Loucy (cell line): ENCODE data around the gene LY6G5C.
A peak's percentile ranks its signal among the peaks of the same experiment; 100 is the strongest.

Experiments used
- H2AFZ ChIP-seq: fragments of 200-600 bp; sonication (generic); 2 replicates; pipeline ENCODE4 v1.6.0; 2016; ENCODE audit warnings: antibody characterized with exemption, mild to moderate bottlenecking, low read length, moderate library complexity
- H3F3A ChIP-seq: fragments of 200-600 bp; 2 replicates; pipeline ENCODE4 v1.6.0; 2016; ENCODE audit warnings: antibody characterized with exemption, low read depth, mild to moderate bottlenecking
- H3K27me3 ChIP-seq: fragments of 200-600 bp; sonication (generic); 2 replicates; pipeline ENCODE4 v1.6.1; 2014; ENCODE audit warnings: low read length, mild to moderate bottlenecking; ENCODE audit not compliant: insufficient read depth, poor library complexity, severe bottlenecking
- H3K36me3 ChIP-seq: fragments of 200-600 bp; sonication (generic); 2 replicates; pipeline ENCODE4 v1.6.1; 2016; ENCODE audit warnings: low read length; ENCODE audit not compliant: insufficient read depth
- H3K4me1 ChIP-seq: fragments of 200-600 bp; sonication (generic); 2 replicates; pipeline ENCODE4 v1.5.1; 2014; ENCODE audit warnings: low read length, mild to moderate bottlenecking; ENCODE audit not compliant: insufficient read depth, poor library complexity, severe bottlenecking
- H3K4me2 ChIP-seq: fragments of 200-600 bp; sonication (generic); 2 replicates; pipeline ENCODE4 v1.6.0; 2014; ENCODE audit warnings: antibody characterized with exemption, low read length, low read depth, mild to moderate bottlenecking; ENCODE audit not compliant: poor library complexity, severe bottlenecking
- H3K4me3 ChIP-seq: fragments of 200-600 bp; sonication (generic); 2 replicates; pipeline ENCODE4 v1.5.1; 2014; ENCODE audit warnings: low read length, mild to moderate bottlenecking, mixed read lengths; ENCODE audit not compliant: poor library complexity, severe bottlenecking
- H3K79me2 ChIP-seq: fragments of 200-600 bp; sonication (generic); 2 replicates; pipeline ENCODE4 v1.6.1; 2014; ENCODE audit warnings: low read length; ENCODE audit not compliant: insufficient read depth
- H3K9ac ChIP-seq: fragments of 200-600 bp; sonication (generic); 2 replicates; pipeline ENCODE4 v1.6.0; 2014; ENCODE audit warnings: mild to moderate bottlenecking, low read depth, low read length, moderate library complexity; ENCODE audit not compliant: poor library complexity, severe bottlenecking
- H3K9me2 ChIP-seq: fragments of 200-600 bp; sonication (generic); replicated peaks from 2 replicates; pipeline ENCODE4 v1.6.1; 2016; ENCODE audit warnings: low read depth, low read length, mixed read lengths
- H3K9me3 ChIP-seq: fragments of 200-600 bp; sonication (generic); 2 replicates; pipeline ENCODE4 v1.6.1; 2014; ENCODE audit warnings: mild to moderate bottlenecking, antibody characterized with exemption, low read length, low read depth; ENCODE audit not compliant: insufficient read depth
- H4K20me1 ChIP-seq: fragments of 200-600 bp; sonication (generic); 2 replicates; pipeline ENCODE4 v1.6.0; 2014; ENCODE audit warnings: antibody characterized with exemption, low read length, mild to moderate bottlenecking; ENCODE audit not compliant: insufficient read depth, poor library complexity, severe bottlenecking
- CTCF ChIP-seq: fragments of 200-600 bp; sonication (generic); conservative IDR thresholded peaks from 2 replicates; pipeline ENCODE4 v1.5.1; 2014; ENCODE audit warnings: mild to moderate bottlenecking, antibody characterized with exemption, low read length
- EZH2phosphoT487 ChIP-seq: fragments of 200-600 bp; IDR thresholded peaks from 2 replicates; pipeline ENCODE4 v1.6.1; 2018; ENCODE audit warnings: antibody characterized with exemption, mild to moderate bottlenecking, moderate library complexity, borderline replicate concordance

LY6G5C gene

GRCh38 chr6:31680226-31681134 is at the start of gene LY6G5C:
TSS of gene LY6G5C (minus strand) at chr6:31681067. CDS start at chr6:31680373, 694 bp downstream.
- Histone ChIP-seq H3K4me1 (peaks cover 8% of the 10 kb centered on the region), H2AFZ (no peak within 1 kb of the TSS), H3K9me3 (no peaks in the 10 kb centered on the region)

GRCh38 chr6:31729979-31730630 is 49.2 kb upstream of the LY6G5C start:
- Histone ChIP-seq H3K4me2 (peak overlapping the region; percentile 85), H3F3A (peaks cover 17% of the 10 kb centered on the region; the same call in 1 of the 2 replicates), H2AFZ (peak overlapping the region; percentile 45; the same call in 1 of the 2 replicates), H3K27me3 (no peaks in the 10 kb centered on the region), H3K4me3 (peak overlapping the region; percentile 94), H3K9ac (peak overlapping the region; percentile 89), H3K9me3 (no peaks in the 10 kb centered on the region), H3K79me2 (peaks cover 77% of the 10 kb centered on the region), H3K4me1 (peaks cover 64% of the 10 kb centered on the region), H3K36me3 (peaks cover 41% of the 10 kb centered on the region), H4K20me1 (peaks cover 43% of the 10 kb centered on the region), H3K9me2 (no peaks in the 10 kb centered on the region)
- TF ChIP-seq CTCF = 0 out of 2 replicates have a peak, but pooled peaks have one; percentile 1
- TF ChIP-seq EZH2phosphoT487 = no peak

More at GRCh38 chr6:31680226-31681134, at the start of gene LY6G5C:
- Histone ChIP-seq H3K4me3 (no peak within 1 kb of the TSS), H3K27me3 (no peaks in the 10 kb centered on the region), H3F3A (no peaks in the 10 kb centered on the region), H3K9me2 (no peaks in the 10 kb centered on the region), H3K36me3 (no peaks in the 10 kb centered on the region), H3K9ac (no peak within 1 kb of the TSS), H4K20me1 (no peaks in the 10 kb centered on the region), H3K4me2 (no peak within 1 kb of the TSS), H3K79me2 (no peaks in the 10 kb centered on the region)
- TF ChIP-seq EZH2phosphoT487 (no peak), CTCF (peak; percentile 40; the same call in 1 of the 2 replicates)

GRCh38 chr6:31729515-31729978 is 48.7 kb upstream of the LY6G5C start:
- Histone ChIP-seq H3K9me3 (no peaks in the 10 kb centered on the region), H3K9ac (peak overlapping the region; percentile 89), H3K9me2 (no peaks in the 10 kb centered on the region), H3K36me3 (peaks cover 41% of the 10 kb centered on the region), H3K27me3 (no peaks in the 10 kb centered on the region), H3K4me3 (peak overlapping the region; percentile 94), H3F3A (peaks cover 17% of the 10 kb centered on the region; the same call in 1 of the 2 replicates), H3K4me2 (peak overlapping the region; percentile 85), H3K79me2 (peaks cover 71% of the 10 kb centered on the region), H2AFZ (peak overlapping the region; percentile 45; the same call in 1 of the 2 replicates), H3K4me1 (peaks cover 64% of the 10 kb centered on the region), H4K20me1 (peaks cover 42% of the 10 kb centered on the region)
- TF ChIP-seq CTCF (peak; percentile 96), EZH2phosphoT487 (no peak)
